K562 (cell line): ENCODE results near the gene HAUS5. TPM values are rescaled to one million over a fixed set of nuclear protein-coding genes. Genes with fewer than 3 reads are reported as not detected.

ENCODE experiments used
- CREB1 ChIP-seq, 2 experiments: sonication (generic) in 1 of 2; formaldehyde crosslinking in 1 of 2; IDR thresholded peaks; 2 replicates each; pipeline versions ENCODE4 v1.6.1 to v1.8.0; 2012 to 2022; ENCODE audit warnings: inconsistent platforms in 1 of 2, mild to moderate bottlenecking in 1 of 2, missing genetic modification reagents in 1 of 2, moderate library complexity in 1 of 2
- CSDE1 ChIP-seq, 2 experiments: fragments of 450-650 bp; IDR thresholded peaks; 2 replicates each; pipeline ENCODE4 v1.6.1; 2016; ENCODE audit warnings: mild to moderate bottlenecking in 1 of 2
- DIDO1 ChIP-seq: fragments of 450-650 bp; IDR thresholded peaks from 2 replicates; pipeline ENCODE4 v1.6.1; 2016; ENCODE audit warnings: low read depth, missing biosample characterization, missing genetic modification characterization
- HEY1 ChIP-seq: fragments of 250-450 bp; sonication (Bioruptor Pico); IDR thresholded peaks from 2 replicates; pipeline ENCODE4 v1.5.0; 2020; ENCODE audit warnings: mild to moderate bottlenecking, moderate library complexity, borderline replicate concordance
- ILF3 ChIP-seq: fragments of 450-650 bp; IDR thresholded peaks from 2 replicates; pipeline ENCODE4 v1.6.1; 2018; ENCODE audit warnings: antibody characterized with exemption, mild to moderate bottlenecking, moderate library complexity, borderline replicate concordance
- ILK ChIP-seq: fragments of 450-650 bp; IDR thresholded peaks from 2 replicates; pipeline ENCODE4 v1.6.1; 2016; ENCODE audit warnings: missing genetic modification characterization, low read depth, mild to moderate bottlenecking, missing compliant biosample characterization, moderate library complexity, borderline replicate concordance
- MAX ChIP-seq: sonication (generic); formaldehyde crosslinking; IDR thresholded peaks from 2 replicates; pipeline ENCODE4 v1.9.0; 2022; ENCODE audit warnings: mild to moderate bottlenecking, missing genetic modification reagents
- PTRF ChIP-seq: fragments of 450-650 bp; IDR thresholded peaks from 2 replicates; pipeline ENCODE4 v1.6.1; 2016; ENCODE audit warnings: mild to moderate bottlenecking, missing genetic modification characterization, missing compliant biosample characterization
- RAD51 ChIP-seq: fragments of 450-650 bp; IDR thresholded peaks from 2 replicates; pipeline ENCODE4 v1.7.1; 2016; ENCODE audit warnings: low read depth, mild to moderate bottlenecking, borderline replicate concordance
- RUNX1 ChIP-seq: sonication (generic); IDR thresholded peaks from 2 replicates; pipeline ENCODE4 v1.6.1; 2016; ENCODE audit warnings: antibody characterized with exemption, low read depth
- UBTF ChIP-seq, 2 experiments: IDR thresholded peaks; 2 replicates each; pipeline ENCODE4 v1.6.1; 2012; ENCODE audit warnings: improper control_type of control experiment in 2 of 2, low read depth in 2 of 2, low read length in 2 of 2, borderline replicate concordance in 1 of 2
- ZBTB5 ChIP-seq: fragments of 450-650 bp; IDR thresholded peaks from 2 replicates; pipeline ENCODE4 v1.6.1; 2017; ENCODE audit warnings: antibody characterized with exemption
- ZNF174 ChIP-seq: fragments of 250-450 bp; sonication (Bioruptor Pico); IDR thresholded peaks from 2 replicates; pipeline ENCODE4 v1.4.0; 2020; ENCODE audit warnings: mild to moderate bottlenecking
- ZNF24 ChIP-seq: fragments of 450-650 bp; IDR thresholded peaks from 2 replicates; pipeline ENCODE4 v1.6.1; 2016
- ZNF707 ChIP-seq: fragments of 250-450 bp; sonication (Bioruptor Pico); conservative IDR thresholded peaks from 2 replicates; pipeline ENCODE4 v1.8.0; 2022; ENCODE audit warnings: inconsistent platforms, mild to moderate bottlenecking, moderate library complexity
- polyA plus RNA-seq, 8 experiments: library from polyadenylated mRNA; depleted of rRNA in 4 of 8; stranded (reverse) in 5 of 8; unstranded in 3 of 8; fragments of >200 nt; fragmentation: Nextera tagmentation in 2 of 8; fragmentation: Illumina TruSeq in 1 of 8; extraction: Ambion mirVana in 2 of 8; extraction: Trizol in 1 of 8; gene quantifications; 2 replicates each; pipeline versions ENCODE4 v1.2.1 to v1.2.3, GENCODE V29; 2011 to 2014; ENCODE audit warnings: inconsistent platforms in 1 of 8, missing spikeins in 1 of 8
- total RNA-seq, 7 experiments: library from RNA; depleted of rRNA in 6 of 7; stranded (reverse); fragments of >200 nt in 6 of 7; fragmentation: Illumina TruSeq in 2 of 7; extraction: Trizol in 2 of 7; gene quantifications; 2 replicates each; pipeline versions ENCODE4 v1.2.1 to v1.2.3, GENCODE V29; 2011 to 2021; ENCODE audit warnings: low replicate concordance in 1 of 7

HAUS5 gene
- total and polyA plus RNA-seq, 9 of the 15 experiments (the other 6 are each of a cell fraction or from before 2014, with no cell fraction given), result 3.5 to 41.3 (median 14.2) TPM

- TF ChIP-seq ZBTB5 (no peak), DIDO1 (tag) (no peak), RUNX1 (no peak), ILF3 (no peak), UBTF (IDR thresholded peaks at IDR 0.05; ENCODE audit: borderline replicate concordance in 1 of 2, low read depth in 2 of 2, low read length in 2 of 2) (no peak), HEY1 (CRISPR knock-in tag) (no peak), RAD51 (no peak), CSDE1 (IDR thresholded peaks at IDR 0.05) (no peak), MAX (CRISPR knock-in tag) (no peak), PTRF (tag) (no peak), ILK (tag) (no peak), ZNF24 (no peak), ZNF174 (CRISPR knock-in tag) (no peak), CREB1 (IDR thresholded peaks at IDR 0.05) (0 out of 2 replicates have a peak, but pooled peaks have one; percentile 18), CREB1 (CRISPR knock-in tag; IDR thresholded peaks at IDR 0.05) (no peak), ZNF707 (CRISPR knock-in tag) (no peak)
Observed at GRCh38 chr19:35648017-35648961, 35.8 kb downstream of the HAUS5 start, which contains the start of gene COX6B1 (continued).
